Activated CD8-positive, alpha-beta memory T cell treated with anti-CD3 and anti-CD28 coated beads, Interleukin-2, amount 10 ng/mL, durations not matched to agents 7 days and 5 days (primary cell): ENCODE results near the gene TAS2R41. TPM values are rescaled to one million over a fixed set of nuclear protein-coding genes. Genes with fewer than 3 reads are reported as not detected.

Experiments
- ATAC-seq: fragments of 150-1000 bp; cut with Tn5 transposase; one replicate; pipeline ENCODE4 v1.10.0; 2021; ENCODE audit warnings: moderate library complexity
- CTCF ChIA-PET: fragments of 350-600 bp; sonication (Branson Sonifier 250); formaldehyde crosslinking; loops from one replicate; lab custom pipeline; 2021; ENCODE audit warnings: antibody characterized with exemption; lab: Charles Lee
- DNase-seq: peaks from one replicate; pipeline ENCODE4 v3.0.0-alpha.2; 2020
- H3K27ac Mint-ChIP-seq: one replicate; pipeline ENCODE4 v1.8.0; 2021; ENCODE audit warnings: mild to moderate bottlenecking, mixed read lengths
- H3K27me3 Mint-ChIP-seq: one replicate; pipeline ENCODE4 v1.8.0; 2021; ENCODE audit warnings: mixed read lengths
- H3K36me3 Mint-ChIP-seq: one replicate; pipeline ENCODE4 v1.8.0; 2021; ENCODE audit warnings: mild to moderate bottlenecking, mixed read lengths
- H3K4me1 Mint-ChIP-seq: one replicate; pipeline ENCODE4 v1.8.0; 2021; ENCODE audit warnings: mixed read lengths
- H3K4me3 Mint-ChIP-seq: one replicate; pipeline ENCODE4 v1.8.0; 2021; ENCODE audit warnings: mild to moderate bottlenecking, moderate library complexity, mixed read lengths
- H3K9me3 Mint-ChIP-seq: one replicate; pipeline ENCODE4 v1.8.0; 2022; ENCODE audit warnings: low read depth, mixed read lengths
- total RNA-seq, 2 experiments: library from RNA; stranded (reverse); gene quantifications; one replicate each; pipeline ENCODE4 v1.2.3, GENCODE V29; 2021

The TAS2R41 gene
- total RNA-seq, 2 experiments from 2014 or later = not detected

DNA sequence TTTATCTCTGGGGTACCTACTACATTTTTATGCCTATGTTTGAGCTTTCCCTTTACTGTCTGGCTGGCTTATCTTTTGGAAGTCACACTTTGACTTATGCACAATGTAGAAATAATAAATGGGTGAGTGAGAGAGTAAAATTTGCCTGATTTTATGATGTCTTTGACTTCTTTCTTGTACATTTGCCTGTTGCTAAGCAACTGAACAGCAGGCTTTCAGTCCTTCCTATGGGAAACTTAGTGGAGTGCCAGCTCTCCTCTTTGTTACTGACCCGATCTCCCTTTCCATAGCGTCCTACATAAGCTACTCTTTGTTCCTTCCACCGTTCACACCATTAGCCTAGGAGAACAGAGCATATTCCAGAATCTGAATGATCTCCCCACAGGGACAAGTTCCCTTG is 30.2 kb upstream of the TAS2R41 start:
- Mint-ChIP-seq H3K27ac (no peak overlapping the region), H3K36me3 (no peaks in the 10 kb centered on the region), H3K4me3 (no peak overlapping the region), H3K9me3 (no peaks in the 10 kb centered on the region), H3K4me1 (no peaks in the 10 kb centered on the region), H3K27me3 (peaks cover 2% of the 10 kb centered on the region)
- CTCF ChIA-PET = interaction anchor here (1.1 kb wide), 1 partner anchor 30 kb away, joined by 3 read pairs; no protein-coding TSS in a partner anchor
- DNase-seq = no peak
- no peak for ATAC-seq

DNA sequence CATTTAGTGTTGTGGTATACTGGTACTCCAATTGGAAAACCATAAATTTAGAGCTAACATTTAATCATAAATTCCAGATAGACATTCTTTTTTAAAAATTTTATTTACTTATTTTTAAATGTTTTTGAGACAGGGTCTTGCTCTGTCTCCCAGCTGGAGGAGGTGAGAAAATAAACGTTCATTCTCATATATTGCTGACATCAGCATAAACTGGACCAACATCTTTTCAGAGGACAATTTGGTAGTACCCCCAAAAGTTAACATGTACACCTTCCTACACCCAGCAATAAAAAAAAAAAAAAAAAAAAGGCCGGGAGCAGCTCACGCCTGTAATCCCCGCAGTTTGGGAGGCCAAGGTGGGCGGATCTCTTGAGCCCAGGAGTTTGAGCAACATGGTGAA is 29.2 kb upstream of the TAS2R41 start:
- H3K27me3 Mint-ChIP-seq = peaks cover 2% of the 10 kb centered on the region
- ATAC-seq = no peak

DNA sequence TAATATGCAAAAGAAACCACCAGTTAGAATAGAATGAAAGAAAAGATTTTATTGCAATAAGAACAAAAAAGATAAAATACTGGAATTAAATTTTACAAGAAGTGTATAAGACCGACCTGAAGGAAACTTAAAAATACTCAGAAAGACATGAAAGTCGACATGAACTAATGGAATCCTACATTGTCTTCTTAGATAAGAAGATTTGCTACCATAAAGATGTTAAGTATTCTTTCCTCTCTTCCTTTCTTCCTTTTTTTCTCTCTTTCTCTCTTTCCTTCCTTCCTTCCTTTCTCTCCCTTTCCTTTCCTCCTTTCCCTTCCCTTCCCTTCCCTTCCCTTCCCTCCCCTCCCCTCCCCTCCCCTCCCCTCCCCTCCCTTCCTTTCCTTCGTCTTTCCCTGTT is 27.9 kb upstream of the TAS2R41 start:
- no peak overlapping the region for H3K4me3 Mint-ChIP-seq
- peaks cover 2% of the 10 kb centered on the region for H3K27me3 Mint-ChIP-seq
- no peak for ATAC-seq
- no peak for DNase-seq
- no peaks in the 10 kb centered on the region for H3K4me1 Mint-ChIP-seq
- CTCF ChIA-PET = no interaction called here
- no peaks in the 10 kb centered on the region for H3K9me3 Mint-ChIP-seq
- H3K27ac Mint-ChIP-seq = no peak overlapping the region
- H3K36me3 Mint-ChIP-seq = no peaks in the 10 kb centered on the region

More for the DNA sequence above, 29.2 kb upstream of the TAS2R41 start:
- Mint-ChIP-seq H3K9me3 (no peaks in the 10 kb centered on the region), H3K4me1 (no peaks in the 10 kb centered on the region), H3K36me3 (no peaks in the 10 kb centered on the region), H3K27ac (no peak overlapping the region), H3K4me3 (no peak overlapping the region)
- CTCF ChIA-PET = no interaction called here
- no peak for DNase-seq

DNA sequence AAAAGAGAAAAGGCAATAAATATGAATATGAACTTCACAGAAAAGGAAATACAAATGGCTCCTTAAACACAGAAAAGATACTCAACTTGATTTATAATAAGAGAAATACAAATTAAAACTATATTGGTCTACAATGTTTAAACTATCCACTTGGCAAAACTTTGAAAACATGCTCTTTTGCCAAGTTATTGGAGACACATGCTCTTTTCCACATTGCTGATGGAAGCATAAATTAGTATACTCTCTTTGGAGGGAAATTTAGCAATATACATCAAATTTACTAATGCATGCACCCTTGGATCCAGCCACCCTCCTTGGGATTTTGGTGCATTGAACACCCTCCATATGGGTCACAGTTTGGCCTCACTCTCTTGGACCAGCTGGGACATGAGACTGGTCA is 26.6 kb upstream of the TAS2R41 start:
- no peak for DNase-seq
- Mint-ChIP-seq H3K4me3 (no peak overlapping the region), H3K4me1 (no peaks in the 10 kb centered on the region), H3K27me3 (peaks cover 2% of the 10 kb centered on the region), H3K9me3 (no peaks in the 10 kb centered on the region), H3K27ac (no peak overlapping the region), H3K36me3 (no peaks in the 10 kb centered on the region)
- no peak for ATAC-seq
- CTCF ChIA-PET = no interaction called here

DNA sequence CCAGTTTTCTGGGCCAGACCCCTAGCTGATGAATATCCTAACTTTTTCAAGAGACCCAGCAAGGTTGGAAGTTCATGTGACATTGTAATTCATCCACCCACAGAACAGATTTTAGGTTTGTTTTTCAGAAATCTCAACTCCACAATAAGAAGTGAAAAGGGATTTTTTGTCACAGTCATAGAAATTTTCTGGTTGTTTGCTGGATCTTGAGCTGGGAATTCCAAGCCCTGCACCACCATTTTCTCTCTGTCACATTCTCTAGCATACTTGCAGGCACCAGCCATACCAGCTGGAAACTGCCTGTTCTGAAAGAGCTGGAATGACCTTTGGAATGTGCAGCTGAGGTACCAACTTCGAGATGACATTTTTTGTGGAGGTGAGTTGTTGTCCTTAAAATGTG is 25.9 kb upstream of the TAS2R41 start:
- no peaks in the 10 kb centered on the region for H3K9me3 Mint-ChIP-seq
- ATAC-seq (no peak), DNase-seq (no peak)
- CTCF ChIA-PET = no interaction called here
- H3K4me3 Mint-ChIP-seq = no peak overlapping the region
- H3K4me1 Mint-ChIP-seq = no peaks in the 10 kb centered on the region
- no peaks in the 10 kb centered on the region for H3K36me3 Mint-ChIP-seq
- H3K27me3 Mint-ChIP-seq = peaks cover 2% of the 10 kb centered on the region
- H3K27ac Mint-ChIP-seq = no peak overlapping the region

DNA sequence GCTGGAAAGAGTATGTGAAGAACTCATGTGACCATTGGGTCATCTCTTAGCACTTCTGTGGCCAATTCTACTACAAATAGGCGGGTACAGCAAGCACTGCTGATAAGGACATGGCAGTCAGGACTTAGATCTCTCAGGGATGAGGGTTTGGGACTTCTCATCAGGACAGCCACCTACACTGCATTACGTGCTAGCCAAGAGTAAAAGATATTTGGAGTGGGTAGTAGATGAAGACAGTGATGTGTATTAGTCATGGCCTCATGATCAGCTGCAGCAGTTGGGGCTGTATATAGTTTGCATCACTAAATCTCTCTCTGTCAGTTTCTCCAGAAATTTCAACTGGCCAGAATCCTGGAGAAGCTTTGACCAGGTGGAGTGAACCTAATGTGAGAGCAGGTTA is 25.2 kb upstream of the TAS2R41 start:
- ATAC-seq (no peak), DNase-seq (no peak)
- H3K4me1 Mint-ChIP-seq = no peaks in the 10 kb centered on the region
- H3K27ac Mint-ChIP-seq = no peak overlapping the region
- H3K36me3 Mint-ChIP-seq = no peaks in the 10 kb centered on the region
- CTCF ChIA-PET = no interaction called here
- no peak overlapping the region for H3K4me3 Mint-ChIP-seq
- H3K27me3 Mint-ChIP-seq = peaks cover 2% of the 10 kb centered on the region
- H3K9me3 Mint-ChIP-seq = no peaks in the 10 kb centered on the region

DNA sequence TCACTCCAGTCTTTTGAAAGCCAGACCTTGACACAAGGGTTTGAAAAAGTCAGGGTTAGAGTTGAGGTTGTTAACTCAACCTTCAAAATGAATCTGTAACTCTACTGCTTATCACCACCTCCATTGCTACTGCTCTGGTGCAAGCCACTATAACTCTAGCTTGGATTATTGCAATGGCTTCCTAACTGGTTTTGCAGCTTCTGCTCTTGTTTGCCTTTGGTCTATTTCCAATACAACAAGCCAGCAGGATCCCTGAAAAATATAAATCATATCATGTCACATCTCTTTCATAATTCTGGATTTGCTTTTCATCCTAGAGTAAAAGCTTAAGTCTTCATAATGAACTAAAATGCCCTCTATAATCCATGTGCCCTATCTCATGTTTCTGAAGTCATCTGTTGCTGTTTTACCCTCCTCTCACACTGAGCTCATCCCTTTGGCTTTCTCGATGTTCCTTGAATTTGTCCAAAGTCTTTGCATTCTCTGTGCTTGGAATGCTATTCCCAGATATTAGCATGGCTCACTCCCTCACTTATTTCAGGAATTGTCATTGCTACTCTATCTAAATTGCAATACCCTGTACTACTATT is 23.5 kb upstream of the TAS2R41 start:
- no peak for ATAC-seq
- H3K4me3 Mint-ChIP-seq = no peak overlapping the region
- no peaks in the 10 kb centered on the region for H3K9me3 Mint-ChIP-seq
- no peaks in the 10 kb centered on the region for H3K36me3 Mint-ChIP-seq
- DNase-seq = no peak
- H3K27ac Mint-ChIP-seq = no peak overlapping the region
- peaks cover 2% of the 10 kb centered on the region for H3K27me3 Mint-ChIP-seq
- CTCF ChIA-PET = no interaction called here
- H3K4me1 Mint-ChIP-seq = no peaks in the 10 kb centered on the region

DNA sequence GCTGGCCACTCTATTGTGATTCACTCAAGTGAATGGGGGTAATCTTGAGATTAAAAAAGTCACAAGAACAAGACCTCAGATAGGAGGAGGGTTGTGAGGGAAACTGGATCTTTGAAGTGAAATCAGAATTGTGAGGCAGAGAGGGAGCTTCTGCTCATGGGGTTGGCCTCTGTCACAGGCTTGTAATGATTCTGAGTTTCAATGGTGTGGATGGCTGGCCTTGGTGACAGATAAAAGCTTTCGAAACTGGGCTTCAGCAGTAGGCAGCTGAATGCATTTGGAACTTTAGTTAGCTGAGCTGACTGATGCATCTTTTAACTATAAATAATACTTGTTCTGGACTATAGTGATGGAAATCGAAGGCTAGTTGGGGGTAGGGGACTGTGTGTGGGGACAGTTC is 22.2 kb upstream of the TAS2R41 start:
- Mint-ChIP-seq H3K36me3 (no peaks in the 10 kb centered on the region), H3K4me1 (no peaks in the 10 kb centered on the region), H3K9me3 (no peaks in the 10 kb centered on the region), H3K4me3 (no peak overlapping the region), H3K27me3 (peaks cover 2% of the 10 kb centered on the region), H3K27ac (no peak overlapping the region)
- ATAC-seq (no peak), DNase-seq (no peak)
- CTCF ChIA-PET = no interaction called here

DNA sequence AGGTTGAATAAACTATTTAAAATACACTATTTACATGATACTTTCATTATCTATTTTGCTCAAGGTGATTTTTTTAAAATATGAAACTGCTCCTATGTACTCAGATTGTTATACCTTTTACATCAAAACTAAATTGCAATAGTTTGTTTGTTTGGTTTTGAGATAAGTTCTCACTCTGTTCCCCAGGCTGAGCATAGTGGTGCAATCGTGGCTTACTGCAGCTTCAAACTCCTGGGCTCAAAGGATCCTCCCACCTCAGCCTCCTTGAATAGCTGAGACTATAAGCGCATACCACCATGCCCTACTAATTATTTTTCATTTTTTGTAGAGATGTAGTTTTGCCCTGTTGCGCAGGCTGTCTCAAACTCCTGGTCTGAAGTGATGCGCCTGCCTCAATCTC is 21.7 kb upstream of the TAS2R41 start:
- Mint-ChIP-seq H3K27ac (no peak overlapping the region), H3K27me3 (peaks cover 2% of the 10 kb centered on the region), H3K36me3 (no peaks in the 10 kb centered on the region), H3K9me3 (no peaks in the 10 kb centered on the region), H3K4me3 (no peak overlapping the region), H3K4me1 (no peaks in the 10 kb centered on the region)
- CTCF ChIA-PET = no interaction called here
- ATAC-seq = no peak
- DNase-seq = no peak

DNA sequence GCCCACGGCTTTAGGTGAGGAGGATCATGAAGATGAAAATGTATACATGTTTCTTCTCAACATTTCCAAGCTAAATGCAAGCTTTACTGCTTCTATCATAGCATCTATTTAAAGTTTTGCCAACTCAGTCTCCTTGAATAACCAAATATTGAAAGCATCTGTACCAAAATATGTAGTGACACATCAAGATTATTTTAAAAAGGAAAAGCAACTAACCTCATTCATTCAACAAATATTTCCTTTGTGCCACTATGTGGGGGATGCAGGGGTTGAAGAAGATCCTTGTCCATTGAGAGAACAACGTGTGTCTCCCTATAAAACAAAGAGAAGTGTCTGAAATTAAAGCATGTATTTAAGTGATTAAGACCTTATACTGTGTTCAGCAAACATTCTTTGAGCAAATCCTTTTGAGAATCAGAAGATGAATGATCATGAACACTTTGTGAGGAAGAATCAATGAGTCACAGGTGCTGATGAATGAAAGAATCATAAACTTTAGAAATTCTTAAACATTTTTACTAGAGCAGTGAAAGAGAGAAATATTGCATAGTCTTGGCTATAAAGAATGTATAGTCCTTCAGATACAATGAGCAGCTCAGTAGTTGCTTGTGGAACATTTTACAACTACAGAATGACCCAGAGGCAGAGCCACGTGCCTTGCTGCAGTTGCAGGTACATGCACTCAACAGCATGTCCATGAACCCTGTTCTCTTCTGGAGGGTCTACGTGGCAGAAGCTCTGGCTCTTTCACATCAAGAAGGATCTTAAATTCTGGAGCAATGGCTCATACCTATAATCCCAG is 20.5 kb upstream of the TAS2R41 start:
- DNase-seq (no peak), ATAC-seq (no peak)
- H3K4me3 Mint-ChIP-seq = no peak overlapping the region
- H3K36me3 Mint-ChIP-seq = no peaks in the 10 kb centered on the region
- H3K27me3 Mint-ChIP-seq = no peaks in the 10 kb centered on the region
- no peak overlapping the region for H3K27ac Mint-ChIP-seq
- H3K4me1 Mint-ChIP-seq = no peaks in the 10 kb centered on the region
- no peaks in the 10 kb centered on the region for H3K9me3 Mint-ChIP-seq
- CTCF ChIA-PET = interaction anchor here (0.6 kb wide), 1 partner anchor 120 kb away, joined by 6 read pairs; no protein-coding TSS in a partner anchor

DNA sequence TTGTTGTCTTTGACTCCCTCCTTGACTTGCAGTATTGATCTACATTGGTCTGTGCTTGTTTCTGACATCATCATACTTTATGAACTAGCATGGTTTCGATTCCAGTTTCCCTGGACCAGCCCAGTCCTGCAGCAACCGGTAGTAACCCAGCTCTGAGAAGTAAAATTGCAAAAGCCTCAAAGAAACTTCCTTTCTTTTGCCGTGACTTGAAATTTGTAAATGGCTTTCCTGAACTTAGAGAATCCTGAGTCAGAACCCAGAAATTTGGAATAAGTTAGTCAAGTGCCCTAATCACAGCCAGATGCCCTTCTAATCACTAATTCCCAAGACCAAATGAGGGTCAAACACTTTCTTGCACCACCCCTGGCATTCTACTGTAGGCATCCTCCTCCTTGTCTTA is 19.4 kb upstream of the TAS2R41 start:
- ATAC-seq (no peak), DNase-seq (no peak)
- H3K4me1 Mint-ChIP-seq = no peaks in the 10 kb centered on the region
- CTCF ChIA-PET = no interaction called here
- no peak overlapping the region for H3K4me3 Mint-ChIP-seq
- H3K36me3 Mint-ChIP-seq = no peaks in the 10 kb centered on the region
- no peaks in the 10 kb centered on the region for H3K9me3 Mint-ChIP-seq
- H3K27me3 Mint-ChIP-seq = no peaks in the 10 kb centered on the region
- H3K27ac Mint-ChIP-seq = no peak overlapping the region

DNA sequence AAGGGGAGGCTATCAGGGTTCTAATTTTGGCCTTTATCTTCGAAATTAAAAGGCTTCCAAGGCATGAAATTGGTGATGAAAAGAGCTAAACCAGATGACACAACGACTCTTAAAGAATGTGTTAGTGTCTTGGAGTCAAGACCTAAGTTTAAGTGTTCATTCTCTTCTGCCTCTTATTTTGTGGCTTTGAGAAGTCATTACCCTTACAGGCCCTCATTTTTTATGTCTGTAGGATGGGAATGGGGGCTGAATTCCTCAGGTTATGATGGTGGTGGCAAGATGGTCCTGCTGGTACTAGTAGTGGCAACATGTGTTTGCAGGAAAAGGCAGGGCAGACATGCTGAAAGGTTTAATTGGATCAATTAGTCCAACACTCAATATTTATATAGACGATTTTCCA is 19.0 kb upstream of the TAS2R41 start:
- no peaks in the 10 kb centered on the region for H3K36me3 Mint-ChIP-seq
- CTCF ChIA-PET = no interaction called here
- H3K4me1 Mint-ChIP-seq = no peaks in the 10 kb centered on the region

DNA sequence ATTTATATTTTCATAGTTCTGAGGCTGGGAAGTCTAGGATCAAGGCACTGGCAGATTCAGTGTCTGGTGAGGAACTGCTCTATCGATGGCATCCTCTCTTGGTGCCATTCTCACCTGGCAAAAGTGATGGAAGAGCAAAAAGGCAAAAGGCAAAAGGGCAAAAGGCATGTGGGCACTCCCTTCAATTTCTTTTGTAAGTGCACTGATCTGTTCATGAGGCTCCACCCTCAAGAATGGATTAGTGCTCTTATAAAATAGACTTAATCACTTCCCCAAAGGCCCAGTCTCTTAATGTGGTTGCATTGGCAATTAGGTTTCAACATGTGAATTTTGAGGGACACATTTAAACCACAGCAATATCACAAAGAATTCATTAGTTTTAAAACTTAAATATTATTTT is 18.3 kb upstream of the TAS2R41 start:
- ATAC-seq = no peak
- no peak for DNase-seq
- Mint-ChIP-seq H3K4me1 (no peaks in the 10 kb centered on the region), H3K9me3 (no peaks in the 10 kb centered on the region), H3K4me3 (no peak overlapping the region), H3K27me3 (no peaks in the 10 kb centered on the region), H3K27ac (no peak overlapping the region), H3K36me3 (no peaks in the 10 kb centered on the region)
- CTCF ChIA-PET = no interaction called here

More for the DNA sequence above, 19.0 kb upstream of the TAS2R41 start:
- no peak overlapping the region for H3K4me3 Mint-ChIP-seq
- no peaks in the 10 kb centered on the region for H3K9me3 Mint-ChIP-seq
- ATAC-seq (no peak), DNase-seq (no peak)
- no peaks in the 10 kb centered on the region for H3K27me3 Mint-ChIP-seq
- no peak overlapping the region for H3K27ac Mint-ChIP-seq

DNA sequence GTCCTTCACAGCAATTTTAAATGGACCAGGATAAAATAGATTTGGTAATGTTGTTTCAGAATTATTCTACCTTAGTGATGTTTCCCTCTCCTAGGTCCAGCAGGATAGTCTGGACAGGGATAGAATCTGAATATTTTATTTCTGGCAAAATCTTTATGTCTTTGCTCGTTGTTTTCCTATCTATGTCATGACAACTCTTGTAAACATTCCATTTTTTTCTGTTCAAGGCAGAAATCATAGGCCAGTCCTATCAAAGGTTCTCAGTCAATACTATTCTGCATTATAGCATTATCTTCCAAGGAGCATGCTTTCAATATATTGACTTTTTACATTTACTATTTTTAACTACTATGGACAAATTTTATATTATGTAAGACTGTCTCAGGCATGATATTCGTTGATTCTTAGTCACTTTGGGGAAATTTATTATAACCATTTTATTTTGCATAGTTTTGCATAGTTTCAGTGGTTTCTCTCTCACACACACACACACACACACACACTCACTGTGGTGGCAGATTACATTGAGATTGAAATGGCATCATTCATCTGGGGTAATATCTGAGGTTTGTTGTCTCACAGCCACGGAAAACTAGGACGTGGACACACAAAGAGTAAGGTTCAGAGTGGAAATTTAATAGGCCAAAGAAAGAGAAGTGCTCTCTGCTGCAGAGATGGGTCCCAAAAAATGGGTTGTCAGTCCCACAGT is 17.2 kb upstream of the TAS2R41 start:
- no peak for ATAC-seq

More for the DNA sequence above, 17.2 kb upstream of the TAS2R41 start:
- Mint-ChIP-seq H3K27me3 (no peaks in the 10 kb centered on the region), H3K27ac (no peak overlapping the region), H3K36me3 (no peaks in the 10 kb centered on the region), H3K9me3 (no peaks in the 10 kb centered on the region), H3K4me3 (no peak overlapping the region), H3K4me1 (no peaks in the 10 kb centered on the region)
- no peak for DNase-seq
- CTCF ChIA-PET = no interaction called here
